ENCODE measurements around the gene CRIP3.

GRCh38 chr6:43262780-43263313 is 45.8 kb downstream of the CRIP3 start:
- TF ChIP-seq ZNF75D (CRISPR knock-in tag; IDR thresholded peaks at IDR 0.05; ENCODE audit: borderline replicate concordance) = no peak
- TF ChIP-seq NAIF1 (CRISPR knock-in tag; IDR thresholded peaks at IDR 0.05; ENCODE audit: borderline replicate concordance) = no peak
